ENCODE data around the gene PAPOLG. TPM values are rescaled to one million over a fixed set of nuclear protein-coding genes. Genes with fewer than 3 reads are reported as not detected.
"Not testable (repeated sequence)": the region's sequence is repeated elsewhere in the genome, so short reads cannot be mapped to it uniquely, and the experiment has no call there.

The PAPOLG gene
- total RNA-seq, 1 donor from 2014 or later = 24.7 TPM

- Mint-ChIP-seq H3K27ac (no peak overlapping the region), H3K9me3 (no peaks in the 10 kb centered on the region), H3K4me3 (no peak overlapping the region), H3K36me3 (no peaks in the 10 kb centered on the region), H3K4me1 (peaks cover 13% of the 10 kb centered on the region), H3K27me3 (ENCODE audit: low read depth) (peaks cover 5% of the 10 kb centered on the region)
- TF ChIP-seq, protein P1, sequence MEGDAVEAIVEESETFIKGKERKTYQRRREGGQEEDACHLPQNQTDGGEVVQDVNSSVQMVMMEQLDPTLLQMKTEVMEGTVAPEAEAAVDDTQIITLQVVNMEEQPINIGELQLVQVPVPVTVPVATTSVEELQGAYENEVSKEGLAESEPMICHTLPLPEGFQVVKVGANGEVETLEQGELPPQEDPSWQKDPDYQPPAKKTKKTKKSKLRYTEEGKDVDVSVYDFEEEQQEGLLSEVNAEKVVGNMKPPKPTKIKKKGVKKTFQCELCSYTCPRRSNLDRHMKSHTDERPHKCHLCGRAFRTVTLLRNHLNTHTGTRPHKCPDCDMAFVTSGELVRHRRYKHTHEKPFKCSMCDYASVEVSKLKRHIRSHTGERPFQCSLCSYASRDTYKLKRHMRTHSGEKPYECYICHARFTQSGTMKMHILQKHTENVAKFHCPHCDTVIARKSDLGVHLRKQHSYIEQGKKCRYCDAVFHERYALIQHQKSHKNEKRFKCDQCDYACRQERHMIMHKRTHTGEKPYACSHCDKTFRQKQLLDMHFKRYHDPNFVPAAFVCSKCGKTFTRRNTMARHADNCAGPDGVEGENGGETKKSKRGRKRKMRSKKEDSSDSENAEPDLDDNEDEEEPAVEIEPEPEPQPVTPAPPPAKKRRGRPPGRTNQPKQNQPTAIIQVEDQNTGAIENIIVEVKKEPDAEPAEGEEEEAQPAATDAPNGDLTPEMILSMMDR (IDR thresholded peaks at IDR 0.05; ENCODE audit: unreplicated experiment) = no peak
- no peak for DNase-seq (ENCODE audit: low spot score in 2 of 2, unreplicated experiment in 2 of 2)
Measured at GRCh38 chr2:60825666-60826065, 69.6 kb downstream of the PAPOLG start.

GRCh38 chr2:60826111-60826510 is 70.0 kb downstream of the PAPOLG start:
- Mint-ChIP-seq H3K27ac (no peak overlapping the region), H3K36me3 (no peaks in the 10 kb centered on the region), H3K4me1 (peaks cover 13% of the 10 kb centered on the region), H3K4me3 (no peak overlapping the region), H3K9me3 (no peaks in the 10 kb centered on the region), H3K27me3 (ENCODE audit: low read depth) (peaks cover 5% of the 10 kb centered on the region)
- TF ChIP-seq, protein P1 (IDR thresholded peaks at IDR 0.05; ENCODE audit: unreplicated experiment) = no peak
- no peak for DNase-seq (ENCODE audit: low spot score in 2 of 2, unreplicated experiment in 2 of 2)

- H3K36me3 Mint-ChIP-seq; H3K4me3 Mint-ChIP-seq; DNase-seq (ENCODE audit: low spot score in 2 of 2, unreplicated experiment in 2 of 2); H3K27ac Mint-ChIP-seq; H3K9me3 Mint-ChIP-seq; H3K27me3 Mint-ChIP-seq (ENCODE audit: low read depth): not testable (repeated sequence)
- H3K4me1 Mint-ChIP-seq = peaks cover 13% of the 10 kb centered on the region
Measured at GRCh38 chr2:60826860-60827259, 70.8 kb downstream of the PAPOLG start.

DNA sequence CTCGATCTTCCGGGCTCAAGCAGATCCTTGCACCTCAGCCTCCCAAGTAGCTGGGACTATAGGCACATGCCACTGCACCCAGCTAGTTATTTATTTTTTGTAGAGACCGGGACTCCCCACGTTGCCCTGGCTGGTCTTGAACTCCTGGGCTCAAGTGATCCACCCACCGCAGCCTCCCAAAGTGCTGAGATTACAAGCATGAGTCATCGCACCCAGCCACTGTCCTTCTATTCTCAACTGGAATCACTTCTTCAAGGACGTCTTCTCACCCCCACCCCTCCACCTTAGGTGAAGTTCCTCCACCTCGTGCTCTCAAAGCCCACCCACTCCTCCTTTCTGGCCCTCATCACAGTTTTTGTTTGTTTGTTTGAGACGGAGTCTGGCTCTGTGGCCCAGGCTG is 71.3 kb downstream of the PAPOLG start:
- Mint-ChIP-seq H3K4me3 (no peak overlapping the region), H3K27ac (no peak overlapping the region), H3K27me3 (ENCODE audit: low read depth) (peaks cover 7% of the 10 kb centered on the region), H3K36me3 (no peaks in the 10 kb centered on the region), H3K4me1 (peaks cover 13% of the 10 kb centered on the region), H3K9me3 (no peaks in the 10 kb centered on the region)
- DNase-seq (ENCODE audit: low spot score in 2 of 2, unreplicated experiment in 2 of 2) = no peak
- TF ChIP-seq, protein P1 (IDR thresholded peaks at IDR 0.05; ENCODE audit: unreplicated experiment) = no peak

GRCh38 chr2:60830991-60831390 is 74.9 kb downstream of the PAPOLG start:
- Mint-ChIP-seq H3K9me3 (no peaks in the 10 kb centered on the region), H3K36me3 (no peaks in the 10 kb centered on the region), H3K27me3 (ENCODE audit: low read depth) (peaks cover 20% of the 10 kb centered on the region), H3K4me1 (peaks cover 3% of the 10 kb centered on the region), H3K27ac (no peak overlapping the region), H3K4me3 (no peak overlapping the region)
- TF ChIP-seq, protein P1 (IDR thresholded peaks at IDR 0.05; ENCODE audit: unreplicated experiment) = no peak
- DNase-seq (ENCODE audit: low spot score in 2 of 2, unreplicated experiment in 2 of 2) = no peak

- Mint-ChIP-seq H3K27me3 (ENCODE audit: low read depth) (peaks cover 26% of the 10 kb centered on the region), H3K27ac (no peak overlapping the region), H3K4me3 (no peak overlapping the region), H3K36me3 (no peaks in the 10 kb centered on the region), H3K4me1 (peaks cover 3% of the 10 kb centered on the region), H3K9me3 (no peaks in the 10 kb centered on the region)
- TF ChIP-seq, protein P1 (IDR thresholded peaks at IDR 0.05; ENCODE audit: unreplicated experiment) = no peak
- DNase-seq (ENCODE audit: low spot score in 2 of 2, unreplicated experiment in 2 of 2) = no peak
Measured at GRCh38 chr2:60831921-60832320, 75.9 kb downstream of the PAPOLG start.

Measured in mesothelial cell of epicardium (in vitro differentiated cells).